KMS-11 (cell line): ENCODE results near the gene TCF23.

Experiments
- H2AFZ ChIP-seq: fragments of 200-600 bp; sonication (generic); 2 replicates; pipeline ENCODE4 v1.6.1; 2016; ENCODE audit warnings: antibody characterized with exemption, mixed run types, low read depth
- H3K27ac ChIP-seq: fragments of 200-600 bp; sonication (generic); 2 replicates; pipeline ENCODE4 v1.6.1; 2016; ENCODE audit warnings: mild to moderate bottlenecking, mixed run types
- H3K27me3 ChIP-seq: fragments of 200-600 bp; sonication (generic); 2 replicates; pipeline ENCODE4 v1.6.1; 2017; ENCODE audit warnings: mild to moderate bottlenecking, low read depth, mixed run types, moderate library complexity; ENCODE audit not compliant: insufficient read depth
- H3K36me3 ChIP-seq: fragments of 200-600 bp; sonication (generic); 2 replicates; pipeline ENCODE4 v1.6.1; 2017; ENCODE audit warnings: mild to moderate bottlenecking, mixed run types; ENCODE audit not compliant: insufficient read depth
- H3K4me1 ChIP-seq: fragments of 200-600 bp; sonication (generic); 2 replicates; pipeline ENCODE4 v1.6.1; 2016; ENCODE audit warnings: mild to moderate bottlenecking, low read depth, mixed run types; ENCODE audit not compliant: poor library complexity, severe bottlenecking
- H3K4me2 ChIP-seq: fragments of 200-600 bp; sonication (generic); 2 replicates; pipeline ENCODE4 v1.7.0; 2016; ENCODE audit warnings: mild to moderate bottlenecking, mixed run types
- H3K4me3 ChIP-seq: fragments of 200-600 bp; sonication (generic); IDR thresholded peaks from 2 replicates; pipeline ENCODE4 v1.6.1; 2017; ENCODE audit warnings: low read depth, low read length, mixed read lengths; ENCODE audit not compliant: insufficient read depth
- H3K79me2 ChIP-seq: fragments of 200-600 bp; sonication (generic); 2 replicates; pipeline ENCODE4 v1.6.1; 2016; ENCODE audit warnings: low read depth, mixed run types; ENCODE audit not compliant: insufficient read depth
- H3K9ac ChIP-seq: fragments of 200-600 bp; sonication (generic); 2 replicates; pipeline ENCODE4 v1.6.1; 2016; ENCODE audit warnings: mild to moderate bottlenecking, mixed run types
- H4K20me1 ChIP-seq: fragments of 200-600 bp; sonication (generic); 2 replicates; pipeline ENCODE4 v1.6.1; 2016; ENCODE audit warnings: mild to moderate bottlenecking, mixed run types; ENCODE audit not compliant: insufficient read depth
- TF ChIP-seq, protein P1 (sequence below): fragments of 200-600 bp; sonication (generic); conservative IDR thresholded peaks from 2 replicates; pipeline ENCODE4 v1.6.1; 2017; ENCODE audit warnings: low read depth, mild to moderate bottlenecking, antibody characterized with exemption, low read length, moderate library complexity, mixed read lengths

The TCF23 gene

GRCh38 chr2:27203741-27204140 lies 54.9 kb downstream of the TCF23 start:
- H3K27me3 ChIP-seq, result no peaks in the 10 kb centered on the region
- H4K20me1 ChIP-seq, result no peaks in the 10 kb centered on the region
- no peak overlapping the region for H3K4me3 ChIP-seq
- no peak overlapping the region for H2AFZ ChIP-seq
- H3K9ac ChIP-seq, result no peak overlapping the region
- H3K27ac ChIP-seq, result no peak overlapping the region
- TF ChIP-seq, protein P1, sequence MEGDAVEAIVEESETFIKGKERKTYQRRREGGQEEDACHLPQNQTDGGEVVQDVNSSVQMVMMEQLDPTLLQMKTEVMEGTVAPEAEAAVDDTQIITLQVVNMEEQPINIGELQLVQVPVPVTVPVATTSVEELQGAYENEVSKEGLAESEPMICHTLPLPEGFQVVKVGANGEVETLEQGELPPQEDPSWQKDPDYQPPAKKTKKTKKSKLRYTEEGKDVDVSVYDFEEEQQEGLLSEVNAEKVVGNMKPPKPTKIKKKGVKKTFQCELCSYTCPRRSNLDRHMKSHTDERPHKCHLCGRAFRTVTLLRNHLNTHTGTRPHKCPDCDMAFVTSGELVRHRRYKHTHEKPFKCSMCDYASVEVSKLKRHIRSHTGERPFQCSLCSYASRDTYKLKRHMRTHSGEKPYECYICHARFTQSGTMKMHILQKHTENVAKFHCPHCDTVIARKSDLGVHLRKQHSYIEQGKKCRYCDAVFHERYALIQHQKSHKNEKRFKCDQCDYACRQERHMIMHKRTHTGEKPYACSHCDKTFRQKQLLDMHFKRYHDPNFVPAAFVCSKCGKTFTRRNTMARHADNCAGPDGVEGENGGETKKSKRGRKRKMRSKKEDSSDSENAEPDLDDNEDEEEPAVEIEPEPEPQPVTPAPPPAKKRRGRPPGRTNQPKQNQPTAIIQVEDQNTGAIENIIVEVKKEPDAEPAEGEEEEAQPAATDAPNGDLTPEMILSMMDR, result no peak
- H3K4me2 ChIP-seq, result no peak overlapping the region
- no peaks in the 10 kb centered on the region for H3K79me2 ChIP-seq
- H3K36me3 ChIP-seq, result no peaks in the 10 kb centered on the region
- no peaks in the 10 kb centered on the region for H3K4me1 ChIP-seq

- Histone ChIP-seq H4K20me1 (no peaks in the 10 kb centered on the region), H3K4me1 (no peaks in the 10 kb centered on the region), H3K27ac (no peak overlapping the region), H3K36me3 (no peaks in the 10 kb centered on the region), H3K4me3 (no peak overlapping the region), H2AFZ (no peak overlapping the region), H3K4me2 (no peak overlapping the region), H3K9ac (no peak overlapping the region), H3K79me2 (no peaks in the 10 kb centered on the region), H3K27me3 (no peaks in the 10 kb centered on the region)
- TF ChIP-seq, protein P1, result no peak
Observed at GRCh38 chr2:27204566-27204965, 55.8 kb downstream of the TCF23 start.

DNA sequence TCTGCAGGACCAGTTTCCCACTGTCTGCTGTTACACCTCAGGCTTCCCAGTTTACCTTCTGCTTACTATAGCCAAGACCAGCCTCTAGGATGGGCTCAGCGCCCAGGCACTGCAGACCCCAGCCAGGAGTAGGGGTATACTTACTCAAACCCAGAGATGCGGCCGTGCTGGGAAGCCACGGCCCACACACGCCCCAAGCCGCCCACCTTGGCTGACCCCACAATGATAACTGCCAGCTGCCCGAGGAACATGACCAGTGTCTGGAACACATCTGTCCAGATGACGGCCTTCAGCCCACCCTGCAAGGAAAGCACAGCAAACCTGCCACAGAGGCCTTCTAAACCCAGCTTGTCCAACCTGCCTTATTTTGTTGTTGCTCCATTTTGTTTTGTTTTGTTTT lies 56.4 kb downstream of the TCF23 start:
- Histone ChIP-seq H3K27me3 (no peaks in the 10 kb centered on the region), H3K27ac (no peak overlapping the region), H3K36me3 (no peaks in the 10 kb centered on the region), H3K4me2 (no peak overlapping the region), H3K4me3 (no peak overlapping the region), H3K9ac (no peak overlapping the region), H3K4me1 (no peaks in the 10 kb centered on the region), H4K20me1 (no peaks in the 10 kb centered on the region), H2AFZ (no peak overlapping the region), H3K79me2 (no peaks in the 10 kb centered on the region)
- TF ChIP-seq, protein P1, result no peak

GRCh38 chr2:27206346-27206745 lies 57.5 kb downstream of the TCF23 start:
- no peak overlapping the region for H2AFZ ChIP-seq
- no peaks in the 10 kb centered on the region for H4K20me1 ChIP-seq
- no peak overlapping the region for H3K4me2 ChIP-seq
- no peak overlapping the region for H3K27ac ChIP-seq
- no peak overlapping the region for H3K9ac ChIP-seq
- H3K79me2 ChIP-seq, result no peaks in the 10 kb centered on the region
- no peaks in the 10 kb centered on the region for H3K36me3 ChIP-seq
- peaks cover 5% of the 10 kb centered on the region for H3K4me1 ChIP-seq
- no peaks in the 10 kb centered on the region for H3K27me3 ChIP-seq
- TF ChIP-seq, protein P1, result no peak
- H3K4me3 ChIP-seq, result no peak overlapping the region
